GM06990 (cell line): ENCODE measurements around the gene TMEM156.

Experiments
- DNase-seq: peaks from one replicate; pipeline ENCODE4 v3.0.0-alpha.2; 2011; ENCODE audit not compliant: insufficient read length; ENCODE audit errors: extremely low read depth
- H3K27me3 ChIP-seq: replicated peaks from 2 replicates; pipeline ENCODE4 v1.6.0; 2011; ENCODE audit warnings: low read length; ENCODE audit not compliant: control insufficient read depth, insufficient read depth
- H3K36me3 ChIP-seq: 2 replicates; pipeline ENCODE4 v1.5.1; 2011; ENCODE audit warnings: low read length; ENCODE audit not compliant: control insufficient read depth, insufficient read depth
- H3K4me3 ChIP-seq: replicated peaks from 2 replicates; pipeline ENCODE4 v1.5.1; 2011; ENCODE audit warnings: low read depth, mild to moderate bottlenecking, control low read depth, low read length
- CTCF ChIP-seq: IDR thresholded peaks from 2 replicates; pipeline ENCODE4 v1.5.1; 2011; ENCODE audit warnings: low read length, control low read depth, mild to moderate bottlenecking, inconsistent platforms; ENCODE audit not compliant: insufficient read depth, poor library complexity, severe bottlenecking

TMEM156 gene

GRCh38 chr4:38958453-38959190 is 73.6 kb downstream of the TMEM156 start:
- no peak for TF ChIP-seq CTCF
- H3K4me3 ChIP-seq, result no peak overlapping the region
- DNase-seq, result no peak

GRCh38 chr4:38957893-38958292 is 74.3 kb downstream of the TMEM156 start:
- no peaks in the 10 kb centered on the region for H3K27me3 ChIP-seq
- H3K4me3 ChIP-seq, result no peak overlapping the region
- no peak for TF ChIP-seq CTCF
- DNase-seq, result no peak
- no peaks in the 10 kb centered on the region for H3K36me3 ChIP-seq

More at GRCh38 chr4:38958453-38959190, 73.6 kb downstream of the TMEM156 start:
- Histone ChIP-seq H3K27me3 (no peaks in the 10 kb centered on the region), H3K36me3 (no peaks in the 10 kb centered on the region)

GRCh38 chr4:38957261-38957815 is 74.9 kb downstream of the TMEM156 start:
- TF ChIP-seq CTCF, result no peak
- DNase-seq, result peak; percentile 18
- Histone ChIP-seq H3K36me3 (no peaks in the 10 kb centered on the region), H3K4me3 (no peak overlapping the region), H3K27me3 (no peaks in the 10 kb centered on the region)

GRCh38 chr4:38955957-38956356 is 76.3 kb downstream of the TMEM156 start:
- Histone ChIP-seq H3K4me3 (no peak overlapping the region), H3K36me3 (no peaks in the 10 kb centered on the region), H3K27me3 (no peaks in the 10 kb centered on the region)
- no peak for TF ChIP-seq CTCF
- no peak for DNase-seq

GRCh38 chr4:38954727-38955126 is 77.5 kb downstream of the TMEM156 start:
- H3K36me3 ChIP-seq, result no peaks in the 10 kb centered on the region
- DNase-seq, result no peak
- no peak overlapping the region for H3K4me3 ChIP-seq
- H3K27me3 ChIP-seq, result no peaks in the 10 kb centered on the region
- no peak for TF ChIP-seq CTCF
